GM23338 (cell line): ENCODE results near the gene TRAF7. TPM values are rescaled to one million over a fixed set of nuclear protein-coding genes. Genes with fewer than 3 reads are reported as not detected.

Experiments used
- ATAC-seq: fragments of 200-7000 bp; cut with Tn5 transposase; 3 replicates; pipeline ENCODE4 v1.9.1; 2020
- DNase-seq: peaks from one replicate; pipeline ENCODE4 v3.0.0-alpha.2; 2015; ENCODE audit warnings: low spot score
- H2AFZ ChIP-seq: fragments of 200-600 bp; sonication (generic); 2 replicates; pipeline ENCODE4 v1.8.0; 2016; ENCODE audit warnings: antibody characterized with exemption, mild to moderate bottlenecking, moderate library complexity
- H3F3A ChIP-seq: fragments of 200-600 bp; sonication (generic); replicated peaks from 2 replicates; pipeline ENCODE4 v1.8.0; 2017; ENCODE audit warnings: antibody characterized with exemption, mixed run types, low read depth
- H3K27ac ChIP-seq: fragments of 200-600 bp; sonication (generic); 2 replicates; pipeline ENCODE4 v1.6.1; 2016; ENCODE audit warnings: low read depth
- H3K27me3 ChIP-seq: fragments of 200-600 bp; sonication (generic); 2 replicates; pipeline ENCODE4 v1.8.0; 2016; ENCODE audit warnings: mild to moderate bottlenecking, mixed run types, moderate library complexity; ENCODE audit not compliant: insufficient read depth
- H3K36me3 ChIP-seq: fragments of 200-600 bp; sonication (generic); 2 replicates; pipeline ENCODE4 v1.8.0; 2016; ENCODE audit warnings: mild to moderate bottlenecking; ENCODE audit not compliant: insufficient read depth
- H3K4me1 ChIP-seq: fragments of 200-600 bp; sonication (generic); 2 replicates; pipeline ENCODE4 v1.8.0; 2016; ENCODE audit warnings: mild to moderate bottlenecking, moderate library complexity; ENCODE audit not compliant: insufficient read depth
- H3K4me2 ChIP-seq: fragments of 200-600 bp; sonication (generic); 2 replicates; pipeline ENCODE4 v1.7.1; 2017; ENCODE audit warnings: mixed run types
- H3K4me3 ChIP-seq: fragments of 200-600 bp; sonication (generic); 2 replicates; pipeline ENCODE4 v1.6.1; 2016; ENCODE audit warnings: mixed run types
- H3K79me2 ChIP-seq: fragments of 200-600 bp; sonication (generic); replicated peaks from 2 replicates; pipeline ENCODE4 v1.8.0; 2017; ENCODE audit warnings: mild to moderate bottlenecking; ENCODE audit not compliant: insufficient read depth
- H3K9me2 ChIP-seq: fragments of 200-600 bp; sonication (generic); 2 replicates; pipeline ENCODE4 v1.8.0; 2017; ENCODE audit not compliant: insufficient read depth
- H4K20me1 ChIP-seq: fragments of 200-600 bp; sonication (generic); replicated peaks from 2 replicates; pipeline ENCODE4 v1.8.0; 2017; ENCODE audit warnings: mild to moderate bottlenecking; ENCODE audit not compliant: insufficient read depth
- H3K27ac Mint-ChIP-seq: 2 replicates; pipeline ENCODE4 v1.8.0; 2020; ENCODE audit warnings: inconsistent platforms, mild to moderate bottlenecking, moderate library complexity, mixed read lengths
- H3K27me3 Mint-ChIP-seq: 3 replicates; pipeline ENCODE4 v1.8.0; 2022; ENCODE audit warnings: low read depth, mild to moderate bottlenecking, moderate library complexity, mixed read lengths, inconsistent platforms; ENCODE audit not compliant: insufficient read depth, poor library complexity
- H3K36me3 Mint-ChIP-seq: 3 replicates; pipeline ENCODE4 v1.8.0; 2021; ENCODE audit warnings: low read depth, mild to moderate bottlenecking, inconsistent platforms, moderate library complexity, mixed read lengths
- H3K4me1 Mint-ChIP-seq: 3 replicates; pipeline ENCODE4 v1.8.0; 2020; ENCODE audit warnings: mild to moderate bottlenecking, inconsistent platforms, mixed read lengths
- H3K4me3 Mint-ChIP-seq: 3 replicates; pipeline ENCODE4 v1.8.0; 2021; ENCODE audit warnings: moderate library complexity, mild to moderate bottlenecking, inconsistent platforms, mixed read lengths
- H3K9me3 Mint-ChIP-seq: 3 replicates; pipeline ENCODE4 v1.8.0; 2020; ENCODE audit warnings: moderate library complexity, mild to moderate bottlenecking, inconsistent platforms, mixed read lengths
- JUNB ChIP-seq: IDR thresholded peaks from one replicate; pipeline ENCODE4 v1.6.1; 2016; ENCODE audit warnings: antibody characterized with exemption; ENCODE audit not compliant: unreplicated experiment
- POLR2AphosphoS5 ChIP-seq: IDR thresholded peaks from 2 replicates; pipeline ENCODE4 v1.6.1; 2016; ENCODE audit warnings: antibody characterized with exemption, low read depth
- REST ChIP-seq: IDR thresholded peaks from one replicate; pipeline ENCODE4 v1.6.1; 2018; ENCODE audit warnings: antibody characterized with exemption; ENCODE audit not compliant: unreplicated experiment
- STAT1 ChIP-seq: IDR thresholded peaks from one replicate; pipeline ENCODE4 v1.6.1; 2016; ENCODE audit warnings: antibody characterized with exemption; ENCODE audit not compliant: unreplicated experiment
- ZNF114 ChIP-seq: fragments of 250-450 bp; sonication (Bioruptor Pico); IDR thresholded peaks from 2 replicates; pipeline ENCODE4 v1.5.0; 2020; ENCODE audit warnings: mild to moderate bottlenecking, moderate library complexity
- ZNF331 ChIP-seq: fragments of 250-450 bp; sonication (Bioruptor Pico); IDR thresholded peaks from 2 replicates; pipeline ENCODE4 v1.5.0; 2020; ENCODE audit warnings: low read depth, mild to moderate bottlenecking, moderate library complexity
- ZNF462 ChIP-seq: fragments of 250-450 bp; sonication (Bioruptor Pico); IDR thresholded peaks from 2 replicates; pipeline ENCODE4 v1.5.0; 2020; ENCODE audit warnings: mild to moderate bottlenecking, moderate library complexity
- polyA plus RNA-seq: library from polyadenylated mRNA; unstranded; fragments of >200 nt; fragmentation: Nextera tagmentation; extraction: Ambion mirVana; gene quantifications from 2 replicates; pipeline ENCODE4 v1.2.1, GENCODE V29; 2016
- total RNA-seq: library from RNA; depleted of rRNA; stranded (reverse); fragments of >200 nt; shearing (Covaris generic); gene quantifications from 2 replicates; pipeline ENCODE4 v1.2.3, GENCODE V29; 2014

Gene TRAF7
- total and polyA plus RNA-seq, 2 experiments from 2014 or later = 36.4 to 133 TPM

GRCh38 chr16:2190659-2191445, 35.3 kb downstream of the TRAF7 start (continued):
- TF ChIP-seq ZNF462 (CRISPR knock-in tag) (no peak), ZNF114 (CRISPR knock-in tag) (no peak), JUNB (no peak)

- Histone ChIP-seq H3K27ac (no peak overlapping the region), H3K27me3 (peaks cover 11% of the 10 kb centered on the region), H3K36me3 (no peaks in the 10 kb centered on the region), H3K4me2 (no peak overlapping the region), H3K4me1 (no peaks in the 10 kb centered on the region; the same call in 1 of the 2 replicates), H2AFZ (no peak overlapping the region), H3K9me2 (no peaks in the 10 kb centered on the region), H4K20me1 (no peaks in the 10 kb centered on the region), H3K4me3 (no peak overlapping the region), H3K79me2 (no peaks in the 10 kb centered on the region), H3F3A (0 out of 2 replicates have a peak, but pooled peaks cover 2% of the 10 kb centered on the region)
- no peak overlapping the region for H3K4me3 Mint-ChIP-seq
- no peaks in the 10 kb centered on the region for H3K9me3 Mint-ChIP-seq
- H3K27ac Mint-ChIP-seq = no peak overlapping the region
- H3K4me1 Mint-ChIP-seq = no peaks in the 10 kb centered on the region
- no peaks in the 10 kb centered on the region for H3K36me3 Mint-ChIP-seq
- ATAC-seq = no peak
- peaks cover 5% of the 10 kb centered on the region for H3K27me3 Mint-ChIP-seq
- DNase-seq = no peak
- TF ChIP-seq REST (no peak), ZNF331 (no peak), POLR2AphosphoS5 (no peak), STAT1 (no peak)
Observed at GRCh38 chr16:2191446-2191706, 35.8 kb downstream of the TRAF7 start.
